H1 (cell line): ENCODE results near the gene BTNL3. TPM values are rescaled to one million over a fixed set of nuclear protein-coding genes. Genes with fewer than 3 reads are reported as not detected.
A peak's percentile ranks its signal among the peaks of the same experiment; 100 is the strongest.

Source experiments
- CBX5 ChIP-seq: fragments of 300-800, 300-1000 bp; sonication (generic); IDR thresholded peaks from 2 replicates; pipeline ENCODE4 v1.7.1; 2016; ENCODE audit warnings: antibody characterized with exemption, low read length, low read depth
- GTF2F1 ChIP-seq: IDR thresholded peaks from 2 replicates; pipeline ENCODE4 v1.6.1; 2012; ENCODE audit warnings: low read depth, low read length, improper control_type of control experiment, borderline replicate concordance
- JUN ChIP-seq: IDR thresholded peaks from 2 replicates; pipeline ENCODE4 v1.6.1; 2011; ENCODE audit warnings: low read depth, mild to moderate bottlenecking, improper control_type of control experiment, low read length
- RNF2 ChIP-seq: fragments of 200-900, 300-1000 bp; sonication (generic); IDR thresholded peaks from 2 replicates; pipeline ENCODE4 v1.7.1; 2016; ENCODE audit warnings: borderline replicate concordance, low read depth, mild to moderate bottlenecking, antibody characterized with exemption, low read length; ENCODE audit not compliant: poor library complexity, severe bottlenecking; ENCODE audit errors: missing control alignments
- SP1 ChIP-seq: IDR thresholded peaks from 2 replicates; pipeline ENCODE4 v1.6.1; 2011; ENCODE audit warnings: low read depth, low read length
- SUZ12 ChIP-seq: fragments of 200-600 bp; sonication (generic); IDR thresholded peaks from 2 replicates; pipeline ENCODE4 v1.6.1; 2012; ENCODE audit warnings: mild to moderate bottlenecking, inconsistent platforms, low read length, moderate library complexity, mixed read lengths
- TBP ChIP-seq: IDR thresholded peaks from 2 replicates; pipeline ENCODE4 v1.6.1; 2011; ENCODE audit warnings: low read depth, low read length, improper control_type of control experiment
- polyA plus RNA-seq, 7 experiments: library from polyadenylated mRNA; depleted of rRNA in 3 of 7; stranded (reverse) in 5 of 7; unstranded in 2 of 7; fragments of >200 nt in 5 of 7; fragments of 200-250 nt in 2 of 7; gene quantifications; 1 replicate in 5 of 7; 2 replicates in 1 of 7; 4 replicates in 1 of 7; pipeline versions ENCODE4 v1.2.1 to v1.2.3, GENCODE V29; 2011 to 2013; ENCODE audit warnings: missing spikeins in 2 of 7, mixed read lengths in 2 of 7
- total RNA-seq: library from RNA; stranded (reverse); fragmentation: NEBNext Ultra II Directional; extraction: Animal tissue kit (Norgen Biotek cat#: 25700); gene quantifications from 2 replicates; pipeline ENCODE4 v1.2.1, GENCODE V29; 2021

BTNL3 gene
- total and polyA plus RNA-seq, 2 of the 8 experiments (the other 6 are each of a cell fraction or from before 2014, with no cell fraction given): not detected

- no peak for TF ChIP-seq CBX5
- TF ChIP-seq RNF2: peak; percentile 24
- TF ChIP-seq SUZ12: peak; percentile 99
- TF ChIP-seq GTF2F1: no peak
- TF ChIP-seq TBP: no peak
- no peak for TF ChIP-seq SP1
- TF ChIP-seq JUN: no peak
Measured at GRCh38 chr5:181053488-181054121, 65.0 kb downstream of the BTNL3 start (continued).
